ENCODE measurements around the gene POMC. TPM values are rescaled to one million over a fixed set of nuclear protein-coding genes. Genes with fewer than 3 reads are reported as not detected.
"Not testable (repeated sequence)": the region's sequence is repeated elsewhere in the genome, so short reads cannot be mapped to it uniquely, and the experiment has no call there.

POMC gene
- total and polyA plus RNA-seq, 2 donors from 2014 or later: 1.5 to 2.1 TPM

- intact Hi-C loops (cut with DNase I): no loop called here
- FAIRE-seq (no peak), DNase-seq (peak in 1 of 5 donors; percentile 31)
- H3K27ac ChIP-seq (ENCODE audit: low read depth in 2 of 2, low read length in 2 of 2): no peak overlapping the region
- H3K9me3 ChIP-seq (ENCODE audit: control insufficient read depth in 2 of 3, insufficient read depth in 1 of 3, low read length in 3 of 3): no peaks in the 10 kb centered on the region
- no peaks in the 10 kb centered on the region for H3K36me3 ChIP-seq (ENCODE audit: control insufficient read depth in 2 of 3, insufficient read depth in 3 of 3, low read length in 3 of 3)
- no peak overlapping the region for H3K4me3 ChIP-seq (ENCODE audit: low read length in 3 of 3)
- H3K27me3 ChIP-seq (ENCODE audit: control insufficient read depth, insufficient read depth, low read length): peaks cover 26% of the 10 kb centered on the region
- H3K4me1 ChIP-seq (ENCODE audit: control insufficient read depth in 2 of 3, insufficient read depth in 2 of 3, low read depth in 1 of 3, low read length in 3 of 3): peaks cover 0 to 2% (median 0%) of the 10 kb centered on the region in 3 donors
- TF ChIP-seq, protein P1, sequence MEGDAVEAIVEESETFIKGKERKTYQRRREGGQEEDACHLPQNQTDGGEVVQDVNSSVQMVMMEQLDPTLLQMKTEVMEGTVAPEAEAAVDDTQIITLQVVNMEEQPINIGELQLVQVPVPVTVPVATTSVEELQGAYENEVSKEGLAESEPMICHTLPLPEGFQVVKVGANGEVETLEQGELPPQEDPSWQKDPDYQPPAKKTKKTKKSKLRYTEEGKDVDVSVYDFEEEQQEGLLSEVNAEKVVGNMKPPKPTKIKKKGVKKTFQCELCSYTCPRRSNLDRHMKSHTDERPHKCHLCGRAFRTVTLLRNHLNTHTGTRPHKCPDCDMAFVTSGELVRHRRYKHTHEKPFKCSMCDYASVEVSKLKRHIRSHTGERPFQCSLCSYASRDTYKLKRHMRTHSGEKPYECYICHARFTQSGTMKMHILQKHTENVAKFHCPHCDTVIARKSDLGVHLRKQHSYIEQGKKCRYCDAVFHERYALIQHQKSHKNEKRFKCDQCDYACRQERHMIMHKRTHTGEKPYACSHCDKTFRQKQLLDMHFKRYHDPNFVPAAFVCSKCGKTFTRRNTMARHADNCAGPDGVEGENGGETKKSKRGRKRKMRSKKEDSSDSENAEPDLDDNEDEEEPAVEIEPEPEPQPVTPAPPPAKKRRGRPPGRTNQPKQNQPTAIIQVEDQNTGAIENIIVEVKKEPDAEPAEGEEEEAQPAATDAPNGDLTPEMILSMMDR (IDR thresholded peaks at IDR 0.05; ENCODE audit: borderline replicate concordance, extremely low read depth, insufficient read depth): peak; percentile 12
- no peak overlapping the region for H3K9ac ChIP-seq (ENCODE audit: low read length in 3 of 3)
Measured at GRCh38 chr2:25165992-25166875, 2.1 kb downstream of the POMC start.

- peaks cover 23% of the 10 kb centered on the region for H3K27me3 ChIP-seq (ENCODE audit: control insufficient read depth, insufficient read depth, low read length)
- TF ChIP-seq, protein P1 (IDR thresholded peaks at IDR 0.05; ENCODE audit: borderline replicate concordance, extremely low read depth, insufficient read depth): no peak
Measured at GRCh38 chr2:25164561-25164960, 3.8 kb downstream of the POMC start.

DNA sequence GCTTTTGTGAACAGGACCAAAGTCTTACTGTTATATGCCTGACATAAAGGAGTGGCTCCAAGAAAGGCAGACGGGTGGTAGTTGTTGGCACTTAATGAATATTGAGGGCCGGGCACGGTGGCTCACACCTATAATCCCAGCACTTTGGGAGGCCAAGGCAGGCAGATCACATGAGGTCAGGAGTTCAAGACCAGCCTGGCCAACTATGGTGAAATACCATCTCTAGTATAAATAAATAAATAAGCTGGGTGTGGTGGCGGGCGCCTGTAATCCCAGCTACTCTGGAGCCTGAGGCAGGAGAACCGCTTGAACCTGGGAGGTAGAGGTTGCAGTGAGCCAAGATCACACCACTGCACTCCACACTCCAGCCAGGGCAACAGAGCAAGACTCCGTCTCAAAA lies 6.3 kb downstream of the POMC start:
- intact Hi-C loops (cut with DNase I); DNase-seq; H3K36me3 ChIP-seq (ENCODE audit: control insufficient read depth in 2 of 3, insufficient read depth in 3 of 3, low read length in 3 of 3); H3K4me1 ChIP-seq (ENCODE audit: control insufficient read depth in 2 of 3, insufficient read depth in 2 of 3, low read depth in 1 of 3, low read length in 3 of 3); H3K27ac ChIP-seq (ENCODE audit: low read depth in 2 of 2, low read length in 2 of 2); H3K9ac ChIP-seq (ENCODE audit: low read length in 3 of 3); FAIRE-seq; H3K9me3 ChIP-seq (ENCODE audit: control insufficient read depth in 2 of 3, insufficient read depth in 1 of 3, low read length in 3 of 3); H3K27me3 ChIP-seq (ENCODE audit: control insufficient read depth, insufficient read depth, low read length); H3K4me3 ChIP-seq (ENCODE audit: low read length in 3 of 3): not testable (repeated sequence)

More at GRCh38 chr2:25164561-25164960, 3.8 kb downstream of the POMC start:
- Histone ChIP-seq H3K9ac (ENCODE audit: low read length in 3 of 3) (no peak overlapping the region), H3K4me3 (ENCODE audit: low read length in 3 of 3) (no peak overlapping the region), H3K4me1 (ENCODE audit: control insufficient read depth in 2 of 3, insufficient read depth in 2 of 3, low read depth in 1 of 3, low read length in 3 of 3) (peaks cover 0 to 2% (median 0%) of the 10 kb centered on the region in 3 donors), H3K36me3 (ENCODE audit: control insufficient read depth in 2 of 3, insufficient read depth in 3 of 3, low read length in 3 of 3) (no peaks in the 10 kb centered on the region), H3K27ac (ENCODE audit: low read depth in 2 of 2, low read length in 2 of 2) (no peak overlapping the region), H3K9me3 (ENCODE audit: control insufficient read depth in 2 of 3, insufficient read depth in 1 of 3, low read length in 3 of 3) (no peaks in the 10 kb centered on the region)
- peak in 1 of 5 donors; percentile 45 for DNase-seq
- intact Hi-C loops (cut with DNase I): no loop called here
- FAIRE-seq: no peak

DNA sequence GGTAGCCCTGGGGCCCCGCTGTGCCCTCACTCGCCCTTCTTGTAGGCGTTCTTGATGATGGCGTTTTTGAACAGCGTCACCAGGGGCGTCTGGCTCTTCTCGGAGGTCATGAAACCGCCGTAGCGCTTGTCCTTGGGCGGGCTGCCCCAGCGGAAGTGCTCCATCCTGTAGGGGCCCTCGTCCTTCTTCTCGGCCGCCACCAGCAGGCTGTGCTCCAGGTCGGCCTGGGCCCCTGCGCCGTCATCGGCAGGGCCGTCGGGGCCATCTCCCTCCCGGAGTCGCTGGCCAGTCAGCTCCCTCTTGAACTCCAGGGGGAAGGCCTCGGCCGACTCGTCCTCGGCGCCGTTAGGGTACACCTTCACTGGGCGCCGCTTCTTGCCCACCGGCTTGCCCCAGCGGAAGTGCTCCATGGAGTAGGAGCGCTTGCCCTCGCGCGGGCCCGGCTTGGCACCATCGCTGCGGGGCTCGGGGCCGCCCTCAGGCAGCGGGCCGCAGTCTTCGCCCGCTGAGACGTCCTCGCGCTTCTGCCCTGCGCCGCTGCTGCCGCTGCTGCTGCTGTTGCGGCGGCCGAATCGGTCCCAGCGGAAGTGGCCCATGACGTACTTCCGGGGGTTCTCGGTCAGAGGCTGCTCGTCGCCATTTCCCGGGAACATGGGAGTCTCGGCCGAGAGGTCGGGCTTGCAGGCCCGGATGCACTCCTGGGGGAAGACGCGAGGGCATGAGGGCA lies 7.2 kb downstream of the POMC start:
- FAIRE-seq (no peak), DNase-seq (peak; percentile 53 to 87 (median 81))
- H3K27me3 ChIP-seq (ENCODE audit: control insufficient read depth, insufficient read depth, low read length): no peaks in the 10 kb centered on the region
- H3K4me1 ChIP-seq (ENCODE audit: control insufficient read depth in 2 of 3, insufficient read depth in 2 of 3, low read depth in 1 of 3, low read length in 3 of 3): no peaks in the 10 kb centered on the region
- no peak overlapping the region for H3K27ac ChIP-seq (ENCODE audit: low read depth in 2 of 2, low read length in 2 of 2)
- TF ChIP-seq, protein P1 (IDR thresholded peaks at IDR 0.05; ENCODE audit: borderline replicate concordance, extremely low read depth, insufficient read depth): no peak
- H3K9ac ChIP-seq (ENCODE audit: low read length in 3 of 3): no peak overlapping the region
- intact Hi-C loops (cut with DNase I): no loop called here
- H3K4me3 ChIP-seq (ENCODE audit: low read length in 3 of 3): peak overlapping the region in 1 of 3 donors; percentile 39
- H3K9me3 ChIP-seq (ENCODE audit: control insufficient read depth in 2 of 3, insufficient read depth in 1 of 3, low read length in 3 of 3): no peaks in the 10 kb centered on the region
- H3K36me3 ChIP-seq (ENCODE audit: control insufficient read depth in 2 of 3, insufficient read depth in 3 of 3, low read length in 3 of 3): no peaks in the 10 kb centered on the region
